Measurements from ENCODE around the gene NDUFAF5. TPM values are rescaled to one million over a fixed set of nuclear protein-coding genes. Genes with fewer than 3 reads are reported as not detected.

NDUFAF5 gene
- total RNA-seq, 4 donors from 2014 or later, result 4.0 to 18.4 (median 14.8) TPM

DNA sequence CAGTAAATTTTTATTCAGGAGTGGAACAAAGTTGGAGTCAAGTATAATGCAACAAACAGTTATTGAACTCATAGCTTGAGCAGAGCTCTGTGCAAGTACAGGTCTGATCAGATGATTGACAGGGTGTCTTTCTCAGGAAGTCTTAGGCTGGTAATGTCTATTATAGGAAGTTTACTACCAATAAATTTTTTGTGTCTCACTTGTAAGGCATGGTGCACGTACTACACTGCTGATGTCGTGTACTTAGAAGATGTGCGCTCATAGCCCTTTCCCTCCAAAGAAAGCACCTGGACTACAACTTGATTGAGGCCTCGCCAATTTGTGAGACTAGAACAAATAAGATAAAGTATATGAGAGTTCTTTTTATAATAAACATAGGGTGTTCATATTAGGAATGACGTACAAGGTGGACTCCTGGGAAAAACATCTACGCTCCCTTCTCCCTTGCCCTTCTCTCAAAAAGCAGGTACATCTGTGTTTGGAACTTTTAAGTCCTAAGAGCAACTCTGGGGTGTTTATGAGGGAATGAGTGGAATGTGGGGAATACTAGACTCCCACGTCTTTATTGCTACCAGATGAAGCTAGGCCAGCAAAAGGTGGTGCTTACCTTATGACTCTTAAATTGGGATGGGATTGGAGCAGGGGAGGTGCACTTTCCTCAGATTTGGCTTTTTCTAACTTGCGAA lies 1.5 kb downstream of the NDUFAF5 start:
- TF ChIP-seq EP300 (IDR thresholded peaks at IDR 0.05; ENCODE audit: low read depth) (no peak), POLR2A (IDR thresholded peaks at IDR 0.05) (no peak), POLR2AphosphoS5 (IDR thresholded peaks at IDR 0.05) (no peak)
- TF ChIP-seq, protein P1, sequence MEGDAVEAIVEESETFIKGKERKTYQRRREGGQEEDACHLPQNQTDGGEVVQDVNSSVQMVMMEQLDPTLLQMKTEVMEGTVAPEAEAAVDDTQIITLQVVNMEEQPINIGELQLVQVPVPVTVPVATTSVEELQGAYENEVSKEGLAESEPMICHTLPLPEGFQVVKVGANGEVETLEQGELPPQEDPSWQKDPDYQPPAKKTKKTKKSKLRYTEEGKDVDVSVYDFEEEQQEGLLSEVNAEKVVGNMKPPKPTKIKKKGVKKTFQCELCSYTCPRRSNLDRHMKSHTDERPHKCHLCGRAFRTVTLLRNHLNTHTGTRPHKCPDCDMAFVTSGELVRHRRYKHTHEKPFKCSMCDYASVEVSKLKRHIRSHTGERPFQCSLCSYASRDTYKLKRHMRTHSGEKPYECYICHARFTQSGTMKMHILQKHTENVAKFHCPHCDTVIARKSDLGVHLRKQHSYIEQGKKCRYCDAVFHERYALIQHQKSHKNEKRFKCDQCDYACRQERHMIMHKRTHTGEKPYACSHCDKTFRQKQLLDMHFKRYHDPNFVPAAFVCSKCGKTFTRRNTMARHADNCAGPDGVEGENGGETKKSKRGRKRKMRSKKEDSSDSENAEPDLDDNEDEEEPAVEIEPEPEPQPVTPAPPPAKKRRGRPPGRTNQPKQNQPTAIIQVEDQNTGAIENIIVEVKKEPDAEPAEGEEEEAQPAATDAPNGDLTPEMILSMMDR (IDR thresholded peaks at IDR 0.05), result no peak
- peak overlapping the region in 3 of 4 donors; percentile 81 to 91 (median 82) for H3K4me3 ChIP-seq

DNA sequence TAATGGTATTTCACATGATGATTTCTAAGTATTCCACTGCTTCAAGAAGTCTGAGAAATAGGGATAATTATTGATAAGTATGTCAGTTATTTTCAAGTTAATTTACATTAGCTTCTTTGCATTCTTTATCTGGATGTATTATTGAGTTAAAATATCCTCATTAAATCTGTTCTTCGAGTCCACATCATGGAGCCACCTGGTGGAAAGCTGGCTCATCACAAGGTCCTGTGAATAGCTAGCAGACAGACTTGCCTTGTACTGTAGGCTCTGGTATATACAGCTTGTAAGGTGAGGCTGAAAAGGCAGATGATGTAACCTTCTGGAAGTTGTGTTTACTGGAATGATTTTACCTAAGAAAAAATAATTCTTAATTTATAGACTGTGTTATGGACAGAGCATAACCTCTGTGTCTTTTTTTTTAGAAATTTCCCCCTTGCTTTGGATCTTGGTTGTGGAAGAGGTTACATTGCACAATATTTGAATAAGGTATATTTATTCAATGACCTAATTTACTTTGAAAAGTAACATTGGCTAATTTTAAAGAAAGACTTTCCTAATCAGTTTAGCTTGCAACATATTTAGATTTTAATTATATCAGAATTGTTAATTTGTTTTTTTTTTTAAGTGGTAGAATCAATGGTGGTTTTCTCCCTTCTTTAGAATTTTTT lies 3.5 kb downstream of the NDUFAF5 start:
- intact Hi-C loops (cut with DNase I; ENCODE audit: low total_unique reads) (no loop called here), in situ Hi-C loops (cut with MboI; ENCODE audit: low pct_ligation_motif_present in 1 of 4, low pct_unique_long_range_greater_than_20kb in 1 of 4, low sequenced_read_pairs in 3 of 4) (no loop called here)
- no peaks in the 10 kb centered on the region for H3K9me3 ChIP-seq
- no peak overlapping the region for H3K27ac ChIP-seq
- no peak for TF ChIP-seq POLR2A (IDR thresholded peaks at IDR 0.05)
- TF ChIP-seq, protein P1 (IDR thresholded peaks at IDR 0.05), result peak; percentile 35 to 49 (median 46)
- peak; percentile 35 for DNase-seq
- H3K4me3 ChIP-seq, result no peak overlapping the region
- peaks cover 0 to 32% (median 9%) of the 10 kb centered on the region in 4 donors for H3K36me3 ChIP-seq
- no peaks in the 10 kb centered on the region for H3K27me3 ChIP-seq
- H3K4me1 ChIP-seq, result peaks cover 8 to 46% (median 26%) of the 10 kb centered on the region in 4 donors
- WGBS, 2 donors (ENCODE audit: low coverage in 1 of 2), result 3 to 10% methylated on average over 1 of the region's 1 CpG

More for the DNA sequence above, 1.5 kb downstream of the NDUFAF5 start:
- Histone ChIP-seq H3K36me3 (peaks cover 0 to 19% (median 9%) of the 10 kb centered on the region in 4 donors), H3K27ac (peak overlapping the region; percentile 94 to 98 (median 96)), H3K27me3 (no peaks in the 10 kb centered on the region), H3K4me1 (peaks cover 8 to 44% (median 26%) of the 10 kb centered on the region in 4 donors), H3K9me3 (no peaks in the 10 kb centered on the region)
- intact Hi-C loops (cut with DNase I; ENCODE audit: low total_unique reads) (no loop called here), in situ Hi-C loops (cut with MboI; ENCODE audit: low pct_ligation_motif_present in 1 of 4, low pct_unique_long_range_greater_than_20kb in 1 of 4, low sequenced_read_pairs in 3 of 4) (no loop called here)
- WGBS, 2 donors (ENCODE audit: low coverage in 1 of 2), result 52 to 65% methylated on average over 7 to 8 of the region's 8 CpGs
- DNase-seq, result no peak

DNA sequence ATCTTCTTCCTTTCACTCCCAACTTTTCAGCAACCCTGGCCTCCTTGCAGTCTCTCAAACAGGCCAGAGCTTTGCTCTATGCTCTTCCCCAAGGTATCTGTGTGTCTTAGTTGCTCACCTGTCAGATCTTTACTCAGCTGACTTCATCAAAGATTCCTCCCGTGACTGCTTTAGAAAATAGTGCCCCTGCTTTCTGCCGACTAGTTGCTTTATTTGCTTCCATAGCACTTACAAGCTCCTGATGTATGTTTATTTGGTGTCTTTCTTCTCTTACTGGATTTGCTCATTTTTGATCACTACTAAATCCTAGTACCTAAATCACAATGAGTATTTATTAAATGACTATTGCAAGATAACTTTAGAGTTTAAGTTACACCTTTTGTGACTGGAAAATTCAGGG lies 5.9 kb downstream of the NDUFAF5 start:
- Histone ChIP-seq H3K4me1 (peaks cover 8 to 33% (median 13%) of the 10 kb centered on the region in 4 donors), H3K27ac (no peak overlapping the region), H3K36me3 (peaks cover 0 to 56% (median 20%) of the 10 kb centered on the region in 4 donors), H3K4me3 (no peak overlapping the region), H3K9me3 (no peaks in the 10 kb centered on the region), H3K27me3 (no peaks in the 10 kb centered on the region)
- TF ChIP-seq EP300 (IDR thresholded peaks at IDR 0.05; ENCODE audit: low read depth), result no peak
- TF ChIP-seq POLR2AphosphoS5 (IDR thresholded peaks at IDR 0.05), result no peak
- TF ChIP-seq, protein P1 (IDR thresholded peaks at IDR 0.05), result no peak
- TF ChIP-seq POLR2A (IDR thresholded peaks at IDR 0.05), result no peak
- DNase-seq, result no peak
- in situ Hi-C loops (cut with MboI; ENCODE audit: low pct_ligation_motif_present in 1 of 4, low pct_unique_long_range_greater_than_20kb in 1 of 4, low sequenced_read_pairs in 3 of 4), result no loop called here
- intact Hi-C loops (cut with DNase I; ENCODE audit: low total_unique reads), result no loop called here
- WGBS, 2 donors (ENCODE audit: low coverage in 1 of 2), result 81 to 94% methylated on average over 2 of the region's 2 CpGs

DNA sequence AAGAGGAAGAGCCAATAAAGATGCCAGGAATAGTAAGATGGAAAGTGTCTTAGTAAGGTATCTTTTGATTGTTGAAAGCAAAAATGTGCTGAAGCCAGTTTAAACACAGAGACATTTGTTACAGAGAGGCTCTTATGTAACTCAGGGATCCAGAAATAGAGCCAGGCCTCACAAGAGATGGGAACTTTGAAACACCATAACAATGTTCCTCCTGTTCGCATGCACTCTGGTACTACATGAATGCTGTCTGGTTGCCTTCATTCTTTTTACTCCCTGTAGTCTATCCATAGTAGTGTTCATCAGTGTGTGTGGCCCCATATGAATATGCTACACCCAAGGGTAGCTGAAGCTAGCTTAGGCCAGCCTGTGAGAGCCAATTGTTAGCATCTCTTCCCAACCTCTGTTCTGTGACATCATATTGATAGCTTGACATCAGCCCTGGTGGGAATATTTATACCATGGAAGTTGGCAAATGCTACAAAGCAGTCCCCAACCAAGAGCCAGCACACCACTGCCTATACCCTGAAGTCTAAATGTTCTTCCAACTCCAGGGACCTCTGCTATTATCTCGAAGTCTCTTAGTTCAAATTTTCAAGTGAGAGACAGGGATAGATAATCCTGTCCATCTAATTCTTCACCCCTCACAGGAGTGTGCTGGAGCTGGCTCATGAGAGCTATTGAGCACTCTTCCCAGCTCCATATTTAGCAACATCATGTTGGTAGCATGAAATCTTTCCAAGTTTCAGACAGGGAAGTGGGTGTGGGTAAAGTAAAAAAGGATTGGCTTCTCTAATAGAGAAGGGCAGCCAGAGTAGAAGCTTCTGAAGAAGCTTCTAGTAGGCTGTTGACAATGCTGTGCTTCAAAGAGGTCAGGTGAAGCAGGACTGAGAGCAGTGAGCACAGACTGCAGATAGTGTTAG lies 7.0 kb downstream of the NDUFAF5 start:
- in situ Hi-C loops (cut with MboI; ENCODE audit: low pct_ligation_motif_present in 1 of 4, low pct_unique_long_range_greater_than_20kb in 1 of 4, low sequenced_read_pairs in 3 of 4) (no loop called here), intact Hi-C loops (cut with DNase I; ENCODE audit: low total_unique reads) (no loop called here)
- Histone ChIP-seq H3K27ac (no peak overlapping the region), H3K36me3 (peaks cover 0 to 66% (median 24%) of the 10 kb centered on the region in 4 donors), H3K4me1 (peaks cover 0 to 22% (median 2%) of the 10 kb centered on the region in 4 donors), H3K4me3 (no peak overlapping the region), H3K9me3 (no peaks in the 10 kb centered on the region), H3K27me3 (no peaks in the 10 kb centered on the region)
- TF ChIP-seq EP300 (IDR thresholded peaks at IDR 0.05; ENCODE audit: low read depth) (no peak), POLR2AphosphoS5 (IDR thresholded peaks at IDR 0.05) (no peak), POLR2A (IDR thresholded peaks at IDR 0.05) (no peak)
- TF ChIP-seq, protein P1 (IDR thresholded peaks at IDR 0.05), result no peak
- 94% methylated on average over 2 of the region's 2 CpGs; no CpG with 5 or more reads in 1 of the 2 donors for WGBS, 2 donors (ENCODE audit: low coverage in 1 of 2)
- no peak for DNase-seq

All from transverse colon (tissue), 4 donors.